Stomach (tissue), 9 donors: ENCODE data around the gene MEG3. TPM values are rescaled to one million over a fixed set of nuclear protein-coding genes. Genes with fewer than 3 reads are reported as not detected.

ENCODE experiments used
- DNase-seq, 2 donors: peaks; one replicate each; pipeline versions ENCODE4 v3.0.0 to v3.0.0-alpha.2; 2013 to 2019
- H3K27ac ChIP-seq, 5 donors: fragments of 200-600 bp in 4 of 5; sonication (generic) in 4 of 5; one replicate each; pipeline ENCODE4 v1.5.1; 2013 to 2019; ENCODE audit warnings: mild to moderate bottlenecking in 1 of 5, moderate library complexity in 1 of 5
- H3K27me3 ChIP-seq, 3 donors: fragments of 200-600 bp; sonication (generic); one replicate each; pipeline ENCODE4 v1.5.1; 2017 to 2019; ENCODE audit warnings: mixed run types in 1 of 3
- H3K36me3 ChIP-seq, 4 donors: fragments of 200-600 bp; sonication (generic); 1 replicate in 3 of 4; 2 replicates in 1 of 4; pipeline ENCODE4 v1.5.1; 2016 to 2019
- H3K4me1 ChIP-seq, 4 donors: fragments of 200-600 bp; sonication (generic); one replicate each; pipeline ENCODE4 v1.5.1; 2016 to 2019
- H3K4me3 ChIP-seq, 4 donors: fragments of 200-600 bp; sonication (generic) in 3 of 4; one replicate each; pipeline ENCODE4 v1.5.1; 2016 to 2019; ENCODE audit warnings: mild to moderate bottlenecking in 1 of 4
- H3K9me3 ChIP-seq, 4 donors: fragments of 200-600 bp; sonication (generic); one replicate each; pipeline ENCODE4 v1.5.1; 2016 to 2019
- EP300 ChIP-seq: sonication (generic); formaldehyde crosslinking; IDR thresholded peaks from one replicate; pipeline ENCODE4 v1.6.1; 2017; ENCODE audit warnings: antibody characterized with exemption
- POLR2A ChIP-seq, 4 donors: fragments of 450-650 bp; IDR thresholded peaks; one replicate each; pipeline ENCODE4 v1.6.1; 2016; ENCODE audit warnings: antibody characterized with exemption in 4 of 4, control low read depth in 2 of 4, mild to moderate bottlenecking in 1 of 4, moderate library complexity in 1 of 4
- POLR2AphosphoS5 ChIP-seq, 3 donors: sonication (generic); formaldehyde crosslinking; IDR thresholded peaks; one replicate each; pipeline ENCODE4 v1.6.1; 2016; ENCODE audit warnings: antibody characterized with exemption in 3 of 3
- WGBS, 5 donors: extraction: QIAGEN DNeasy Blood & Tissue Kit in 3 of 5; methylation state at CpG; one replicate each; pipeline versions ENCODE4 v1.1.5 to v1.1.7; 2013 to 2018; 5-methylcytosine and 5-hydroxymethylcytosine counted together
- intact Hi-C: fragments of 100-400 bp; cut with DNase I; formaldehyde crosslinking; loops from one replicate; pipeline ENCODE4 v1.15.1; 2023; ENCODE audit warnings: low total_unique reads
- polyA plus RNA-seq, 3 donors: library from polyadenylated mRNA; stranded (reverse); fragments of 200-250 nt; gene quantifications; one replicate each; pipeline ENCODE4 v1.2.3, GENCODE V29; 2013
- total RNA-seq, 5 donors: library from RNA; depleted of rRNA; stranded (reverse); fragments of >200 nt; gene quantifications; one replicate each; pipeline versions ENCODE4 v1.1.0 to v1.2.3, GENCODE V29; 2014 to 2016
- TF ChIP-seq, protein P1 (sequence below), 7 experiments: fragments of 450-650 bp in 4 of 7; fragments of 200-600 bp in 3 of 7; sonication (generic) in 3 of 7; IDR thresholded peaks; one replicate each; pipeline ENCODE4 v1.5.1; 2016 to 2019; ENCODE audit warnings: antibody characterized with exemption in 7 of 7, control low read depth in 2 of 7, mild to moderate bottlenecking in 1 of 7
- donor health status: healthy with polysubstance abuse.
- donor health status: Bipolar disorder and iron deficiency.
- donor health status: healthy.

Gene MEG3
- total and polyA plus RNA-seq, 8 donors = 13.4 to 390 (median 99.2) TPM

- TF ChIP-seq EP300 = no peak
- no peak for TF ChIP-seq POLR2AphosphoS5 (IDR thresholded peaks at IDR 0.05)
- no peak for TF ChIP-seq POLR2A (IDR thresholded peaks at IDR 0.05)
- TF ChIP-seq, protein P1, sequence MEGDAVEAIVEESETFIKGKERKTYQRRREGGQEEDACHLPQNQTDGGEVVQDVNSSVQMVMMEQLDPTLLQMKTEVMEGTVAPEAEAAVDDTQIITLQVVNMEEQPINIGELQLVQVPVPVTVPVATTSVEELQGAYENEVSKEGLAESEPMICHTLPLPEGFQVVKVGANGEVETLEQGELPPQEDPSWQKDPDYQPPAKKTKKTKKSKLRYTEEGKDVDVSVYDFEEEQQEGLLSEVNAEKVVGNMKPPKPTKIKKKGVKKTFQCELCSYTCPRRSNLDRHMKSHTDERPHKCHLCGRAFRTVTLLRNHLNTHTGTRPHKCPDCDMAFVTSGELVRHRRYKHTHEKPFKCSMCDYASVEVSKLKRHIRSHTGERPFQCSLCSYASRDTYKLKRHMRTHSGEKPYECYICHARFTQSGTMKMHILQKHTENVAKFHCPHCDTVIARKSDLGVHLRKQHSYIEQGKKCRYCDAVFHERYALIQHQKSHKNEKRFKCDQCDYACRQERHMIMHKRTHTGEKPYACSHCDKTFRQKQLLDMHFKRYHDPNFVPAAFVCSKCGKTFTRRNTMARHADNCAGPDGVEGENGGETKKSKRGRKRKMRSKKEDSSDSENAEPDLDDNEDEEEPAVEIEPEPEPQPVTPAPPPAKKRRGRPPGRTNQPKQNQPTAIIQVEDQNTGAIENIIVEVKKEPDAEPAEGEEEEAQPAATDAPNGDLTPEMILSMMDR (IDR thresholded peaks at IDR 0.05) = no peak
- no peaks in the 10 kb centered on the region for H3K9me3 ChIP-seq
- intact Hi-C loops = no loop called here
- DNase-seq = no peak
- H3K4me3 ChIP-seq = no peak overlapping the region
- no peaks in the 10 kb centered on the region for H3K36me3 ChIP-seq
- peaks cover 0 to 51% (median 6%) of the 10 kb centered on the region in 3 donors for H3K27me3 ChIP-seq
- 86 to 96% (median 90%) methylated on average over 2 to 4 of the region's 4 CpGs for whole genome bisulfite sequencing, 5 donors
- no peak overlapping the region for H3K27ac ChIP-seq
- no peaks in the 10 kb centered on the region for H3K4me1 ChIP-seq
These were observed 48.1 kb downstream of the MEG3 start for GRCh38 chr14:100874051-100874410.

DNA sequence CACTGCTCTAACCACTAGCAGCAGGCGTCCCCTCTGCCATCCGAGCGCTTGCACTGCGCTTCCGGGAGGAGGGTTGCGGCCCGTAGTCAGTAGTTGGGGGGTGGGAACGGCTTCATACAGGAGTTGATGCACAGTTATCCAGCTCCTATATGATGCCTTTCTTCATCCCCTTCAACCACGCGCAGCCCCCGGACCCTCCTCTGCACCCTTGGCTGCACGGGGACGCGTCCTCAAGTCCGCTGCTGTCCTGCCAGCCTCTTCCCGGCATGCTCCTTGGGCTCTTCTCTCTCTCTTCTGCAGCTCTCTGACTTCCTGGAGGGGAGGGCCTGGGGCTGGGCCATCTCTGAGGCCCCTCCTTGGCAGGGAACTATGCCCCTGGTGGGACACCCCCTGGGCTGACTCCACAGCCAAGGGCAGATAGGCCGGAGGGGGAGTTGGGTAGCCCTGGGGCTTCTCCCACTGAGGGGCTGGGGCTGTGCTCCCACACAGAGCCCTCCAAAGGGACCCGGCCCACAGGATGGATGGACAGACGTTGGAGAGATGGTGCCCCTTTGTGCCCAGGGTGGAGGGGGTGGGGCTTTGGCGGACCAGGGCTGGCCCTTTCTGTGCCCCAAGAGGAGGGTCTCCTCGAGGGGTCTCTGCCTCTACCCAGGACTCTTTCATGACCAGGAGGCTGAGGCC is 48.6 kb downstream of the MEG3 start:
- intact Hi-C loops = no loop called here
- Histone ChIP-seq H3K27me3 (peaks cover 0 to 56% (median 6%) of the 10 kb centered on the region in 3 donors), H3K36me3 (no peaks in the 10 kb centered on the region), H3K9me3 (no peaks in the 10 kb centered on the region), H3K4me1 (no peaks in the 10 kb centered on the region), H3K4me3 (no peak overlapping the region), H3K27ac (no peak overlapping the region)
- DNase-seq = no peak
- no peak for TF ChIP-seq POLR2AphosphoS5 (IDR thresholded peaks at IDR 0.05)
- TF ChIP-seq EP300 = no peak
- no peak for TF ChIP-seq POLR2A (IDR thresholded peaks at IDR 0.05)
- TF ChIP-seq, protein P1 (IDR thresholded peaks at IDR 0.05) = no peak
- 85 to 92% (median 87%) methylated on average over 14 to 21 of the region's 21 CpGs for WGBS, 5 donors

- intact Hi-C loops = no loop called here
- H3K27ac ChIP-seq = no peak overlapping the region
- H3K36me3 ChIP-seq = no peaks in the 10 kb centered on the region
- TF ChIP-seq POLR2AphosphoS5 (IDR thresholded peaks at IDR 0.05) (no peak), POLR2A (IDR thresholded peaks at IDR 0.05) (no peak), EP300 (no peak)
- TF ChIP-seq, protein P1 (IDR thresholded peaks at IDR 0.05) = no peak
- no peak overlapping the region for H3K4me3 ChIP-seq
- H3K9me3 ChIP-seq = no peaks in the 10 kb centered on the region
- no peaks in the 10 kb centered on the region for H3K4me1 ChIP-seq
- 80 to 90% (median 85%) methylated on average over 3 to 6 of the region's 6 CpGs for WGBS, 5 donors
- H3K27me3 ChIP-seq = peaks cover 0 to 57% (median 6%) of the 10 kb centered on the region in 3 donors
- no peak for DNase-seq
These were observed 49.2 kb downstream of the MEG3 start for GRCh38 chr14:100875126-100875525.

DNA sequence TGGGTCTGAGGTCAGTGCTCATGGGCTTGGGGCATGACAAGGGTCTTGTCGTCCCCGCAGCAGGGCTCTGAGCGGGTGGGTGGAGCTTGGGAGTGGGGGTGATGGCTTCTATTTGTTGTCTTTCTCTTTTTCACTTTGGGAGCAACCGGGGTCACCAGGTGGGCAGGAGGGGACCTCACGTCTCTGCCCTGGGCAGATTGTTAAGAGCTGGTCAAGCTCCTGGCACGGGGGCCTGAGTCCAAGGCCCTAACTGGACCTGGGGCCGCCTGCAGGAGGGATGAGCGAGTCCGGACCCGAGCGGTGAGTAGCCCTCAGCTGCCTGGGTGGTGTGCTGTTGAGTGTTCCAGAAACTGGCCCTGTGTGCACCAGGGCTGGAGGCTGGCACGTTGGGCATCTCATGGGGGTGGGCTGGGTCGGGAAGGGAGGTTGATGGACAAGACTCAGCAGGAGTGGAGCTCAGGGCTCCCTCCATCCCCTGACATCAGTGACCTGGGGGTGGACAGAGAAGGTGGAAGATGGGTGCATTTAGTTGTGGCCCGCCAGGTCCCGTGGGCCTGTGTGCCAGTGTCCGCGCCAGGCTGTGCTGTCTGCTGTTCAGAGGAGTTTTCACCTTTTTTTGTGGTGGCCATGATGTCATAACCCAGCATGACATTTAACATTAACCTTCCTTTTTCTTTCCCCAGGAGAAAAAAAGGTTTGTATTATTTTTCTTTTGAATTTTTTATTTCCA is 50.1 kb downstream of the MEG3 start:
- no peak for DNase-seq
- Histone ChIP-seq H3K27me3 (peaks cover 0 to 57% (median 6%) of the 10 kb centered on the region in 3 donors), H3K4me1 (no peaks in the 10 kb centered on the region), H3K27ac (no peak overlapping the region), H3K9me3 (no peaks in the 10 kb centered on the region), H3K4me3 (no peak overlapping the region), H3K36me3 (no peaks in the 10 kb centered on the region)
- intact Hi-C loops = no loop called here
- WGBS, 5 donors = 75 to 84% (median 79%) methylated on average over 16 to 17 of the region's 17 CpGs
- TF ChIP-seq POLR2AphosphoS5 (IDR thresholded peaks at IDR 0.05) (no peak), EP300 (no peak)
